T47D (cell line): ENCODE results near the gene SFSWAP.
A peak's percentile ranks its signal among the peaks of the same experiment; 100 is the strongest.

Experiments used
- DNase-seq, 2 experiments: peaks; one replicate each; pipeline versions ENCODE4 v3.0.0 to v3.0.0-alpha.2; 2011 to 2012; ENCODE audit warnings: low read depth in 1 of 2, low spot score in 1 of 2
- JUND ChIP-seq: IDR thresholded peaks from 2 replicates; pipeline ENCODE4 v1.6.1; 2012; ENCODE audit warnings: low read depth
- in situ Hi-C: cut with HindIII; loops from 2 replicates; pipeline ENCODE4 v1.10.0; 2016; ENCODE audit warnings: low sequenced_read_pairs, low pct_unique_long_range_greater_than_20kb

SFSWAP gene

DNA sequence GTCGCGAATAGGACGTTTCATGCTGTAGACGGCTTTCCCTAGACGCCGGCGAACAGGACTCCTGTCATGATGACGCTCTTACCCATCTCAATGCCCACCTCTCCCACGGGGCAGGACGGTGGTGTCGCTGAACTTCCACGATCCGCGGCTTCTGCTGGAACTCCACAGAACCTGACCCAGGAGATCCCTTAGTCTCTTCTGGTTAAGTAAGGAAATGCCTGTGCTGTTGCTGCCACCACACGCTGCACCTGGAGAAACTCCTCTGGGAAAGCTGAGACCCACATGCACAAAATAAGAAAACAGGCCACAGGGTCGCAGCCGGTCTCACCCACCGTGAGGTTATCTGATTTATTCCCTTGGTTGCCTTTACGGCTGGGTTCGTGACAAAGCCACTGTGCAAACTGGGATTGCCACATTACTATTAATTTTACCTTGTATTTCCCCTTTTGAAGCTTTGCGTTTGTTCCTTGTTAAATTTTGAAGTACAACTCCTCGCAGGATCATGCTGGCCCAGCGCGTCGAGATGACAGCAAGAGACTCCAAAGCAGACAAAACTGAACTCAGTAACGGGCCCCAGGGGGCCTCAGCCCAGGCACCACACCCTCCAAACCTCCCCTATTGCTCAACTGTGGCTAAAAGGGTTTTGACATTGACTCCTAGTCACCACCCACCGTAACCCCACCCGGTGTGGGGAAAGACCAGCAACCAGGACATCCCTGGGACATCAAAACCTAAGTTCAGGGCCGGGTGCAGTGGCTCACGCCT is 108.1 kb downstream of the SFSWAP start:
- no peak for TF ChIP-seq JUND
- no peak for DNase-seq
- in situ Hi-C loops: no loop called here

GRCh38 chr12:131824450-131824849 is 113.6 kb downstream of the SFSWAP start:
- DNase-seq: no peak
- no peak for TF ChIP-seq JUND
- in situ Hi-C loops: no loop called here

DNA sequence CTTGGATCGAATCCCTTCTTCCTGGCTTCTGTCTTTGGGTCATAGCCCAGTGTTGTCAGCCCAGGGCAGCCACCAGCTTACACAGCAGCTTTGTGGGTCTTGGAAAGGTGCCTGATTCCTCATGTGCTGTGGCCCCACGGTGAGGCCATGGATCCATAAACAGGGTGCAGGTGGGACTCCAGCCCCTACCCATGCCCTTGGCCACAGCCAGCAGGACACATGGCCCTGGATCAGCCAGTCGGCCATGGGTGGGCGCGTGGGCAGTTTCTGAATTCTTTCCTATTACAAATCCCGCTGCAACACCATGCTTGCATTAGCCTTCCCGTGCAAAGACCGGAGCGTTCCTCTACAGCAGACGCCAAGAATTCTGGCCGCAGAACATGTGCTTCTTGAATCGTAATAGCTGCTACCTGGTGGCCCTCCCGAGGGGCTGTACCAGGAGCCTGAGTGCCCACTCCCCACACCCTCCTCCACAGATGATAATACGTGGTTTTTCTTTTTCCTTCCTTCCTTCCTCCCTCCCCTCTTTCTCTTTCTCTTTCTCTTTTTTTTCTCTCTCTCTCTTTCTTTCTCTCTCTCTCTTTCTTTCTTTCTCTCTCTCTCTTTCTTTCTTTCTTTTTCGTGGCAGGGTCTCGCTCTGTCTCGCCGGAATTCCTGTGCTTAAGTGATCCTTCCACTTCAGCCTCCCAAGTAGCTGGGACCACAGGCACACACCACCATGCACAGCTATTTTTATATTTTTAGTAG is 114.4 kb downstream of the SFSWAP start:
- TF ChIP-seq JUND: no peak
- in situ Hi-C loops: no loop called here
- no peak for DNase-seq

- no peak for TF ChIP-seq JUND
- DNase-seq: no peak
- in situ Hi-C loops: no loop called here
Observed at GRCh38 chr12:131826097-131826928, 115.4 kb downstream of the SFSWAP start.

DNA sequence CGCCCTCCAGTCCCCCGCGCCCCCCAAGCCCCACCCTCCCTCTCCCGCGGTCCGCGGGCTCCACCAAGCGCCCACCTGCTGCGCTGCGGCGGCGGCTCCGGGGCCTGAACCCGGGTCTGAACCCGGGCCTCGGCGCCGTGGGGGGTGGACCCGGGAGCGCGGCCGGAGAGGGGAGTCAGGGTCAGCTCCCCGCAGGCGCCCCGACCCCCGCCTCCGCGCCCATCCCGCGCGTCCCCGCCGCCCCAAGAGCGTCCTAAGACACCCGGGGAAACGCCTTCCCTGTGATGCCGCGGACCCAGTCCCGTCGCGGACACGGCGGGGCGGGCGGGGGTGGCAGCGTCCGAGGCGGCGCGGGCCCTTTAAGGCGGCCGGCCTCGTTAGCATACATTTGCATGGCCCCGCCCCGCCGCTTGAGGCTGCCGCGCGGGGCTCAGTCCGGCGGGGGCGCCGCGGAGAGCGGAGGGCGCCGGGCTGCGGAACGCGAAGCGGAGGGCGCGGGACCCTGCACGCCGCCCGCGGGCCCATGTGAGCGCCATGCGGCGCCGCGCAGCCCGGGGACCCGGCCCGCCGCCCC is 117.2 kb downstream of the SFSWAP start, which contains the start of gene MMP17:
Gene MMP17, plus strand, starts transcription at position 433 of the 574 bp plus-strand sequence. Its CDS starts 102 bp downstream, at position 535.
- no peak for TF ChIP-seq JUND
- peak; percentile 69 to 85 for DNase-seq
- in situ Hi-C loops: no loop called here

- no peak for DNase-seq
- no peak for TF ChIP-seq JUND
- in situ Hi-C loops: no loop called here
Observed at GRCh38 chr12:131828671-131829355, 117.9 kb downstream of the SFSWAP start.

- TF ChIP-seq JUND: no peak
- DNase-seq: peak in 1 of 2 experiments; percentile 64
- in situ Hi-C loops: no loop called here
Observed at GRCh38 chr12:131829356-131829747, 118.5 kb downstream of the SFSWAP start.

DNA sequence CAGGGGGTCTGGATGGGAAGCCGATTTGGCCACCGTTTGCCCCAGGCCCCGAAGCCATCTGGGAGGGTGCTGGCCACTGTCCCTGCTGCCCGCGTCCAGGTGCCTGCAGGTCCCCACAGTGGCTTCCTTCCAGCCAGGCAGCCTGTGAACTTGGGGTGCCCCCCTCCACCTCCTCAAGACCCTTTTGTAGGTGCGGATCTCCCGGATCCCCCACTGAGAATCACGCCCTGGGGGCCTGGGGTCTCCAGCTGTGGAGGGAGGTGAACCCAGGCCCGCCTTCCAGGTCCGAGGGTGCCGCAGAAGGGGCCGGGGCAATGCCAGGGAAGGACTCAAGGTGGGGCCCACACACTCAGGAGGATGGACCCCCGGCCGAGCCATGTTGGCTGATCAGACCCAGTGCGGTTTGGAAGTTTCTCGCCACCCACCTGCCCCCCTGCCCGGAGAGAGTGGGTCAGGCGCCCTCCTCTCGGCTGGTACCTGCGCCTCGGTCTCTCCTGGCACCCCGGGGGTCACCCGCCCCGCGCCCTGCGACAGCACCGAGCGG is 119.0 kb downstream of the SFSWAP start:
- TF ChIP-seq JUND: no peak
- DNase-seq: no peak
- in situ Hi-C loops: no loop called here

DNA sequence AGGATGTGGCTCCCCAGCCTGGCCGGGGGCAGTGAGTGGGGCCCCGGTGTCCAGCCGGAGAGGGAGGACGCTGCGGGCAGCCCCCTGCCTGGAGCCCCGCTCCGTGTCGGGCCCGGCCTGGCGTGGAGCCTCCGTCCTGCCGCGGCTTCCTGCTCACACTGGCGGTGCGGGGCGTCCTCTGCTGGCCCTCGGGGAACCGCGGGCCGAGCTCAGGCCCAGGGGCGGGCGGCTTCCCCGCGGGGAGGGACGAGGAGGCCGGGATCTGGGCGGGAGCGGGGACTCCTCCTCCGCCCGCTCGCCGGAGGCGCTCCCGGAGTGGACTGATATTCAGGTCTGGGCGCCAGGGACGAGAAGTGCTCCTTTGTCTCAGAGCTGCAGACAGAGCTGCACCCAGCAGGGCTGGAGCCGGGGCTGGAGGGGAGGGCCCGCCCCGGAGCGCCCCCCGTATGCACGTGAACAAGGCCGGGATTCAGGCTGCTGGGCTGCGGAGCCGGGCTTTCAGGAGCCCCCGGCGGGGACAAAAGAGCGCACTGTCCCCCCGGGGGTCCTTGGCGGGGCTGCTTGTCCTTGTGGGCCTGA is 119.5 kb downstream of the SFSWAP start:
- no peak for TF ChIP-seq JUND
- in situ Hi-C loops: no loop called here
- peak; percentile 73 to 96 for DNase-seq

DNA sequence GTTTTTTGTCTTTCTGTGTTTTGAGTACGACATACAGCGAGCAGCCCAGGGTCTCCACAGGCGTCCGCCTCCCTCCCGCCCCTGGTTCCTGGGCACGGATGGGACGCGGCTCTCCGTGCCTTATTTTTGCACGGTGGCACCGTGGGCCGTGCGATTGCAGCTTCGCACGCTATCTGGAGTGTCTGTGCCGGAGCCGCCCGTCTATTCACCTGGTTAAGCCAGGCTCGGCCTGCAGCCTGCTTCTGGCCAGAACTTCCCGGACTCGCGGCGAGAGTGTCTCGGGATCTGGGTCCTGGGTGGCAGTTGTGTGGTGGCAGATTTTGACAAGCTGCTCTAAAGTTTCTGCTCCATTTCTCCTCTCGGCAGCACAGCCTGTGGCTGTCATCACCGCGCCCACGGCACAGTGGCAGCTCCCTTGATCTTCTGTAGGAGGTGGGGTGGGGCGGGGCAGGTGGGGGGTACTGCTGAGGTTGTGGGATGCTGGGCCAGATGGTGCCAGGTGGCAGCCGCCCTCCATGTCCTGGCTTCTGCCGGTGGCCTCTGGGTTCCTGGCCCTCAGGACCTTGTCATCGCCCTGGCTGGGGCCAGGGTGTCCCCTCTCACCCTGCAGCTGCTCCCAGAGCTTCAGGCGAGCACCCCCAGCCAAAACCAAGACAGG is 120.2 kb downstream of the SFSWAP start:
- DNase-seq: peak in 1 of 2 experiments; percentile 61
- in situ Hi-C loops: no loop called here

DNA sequence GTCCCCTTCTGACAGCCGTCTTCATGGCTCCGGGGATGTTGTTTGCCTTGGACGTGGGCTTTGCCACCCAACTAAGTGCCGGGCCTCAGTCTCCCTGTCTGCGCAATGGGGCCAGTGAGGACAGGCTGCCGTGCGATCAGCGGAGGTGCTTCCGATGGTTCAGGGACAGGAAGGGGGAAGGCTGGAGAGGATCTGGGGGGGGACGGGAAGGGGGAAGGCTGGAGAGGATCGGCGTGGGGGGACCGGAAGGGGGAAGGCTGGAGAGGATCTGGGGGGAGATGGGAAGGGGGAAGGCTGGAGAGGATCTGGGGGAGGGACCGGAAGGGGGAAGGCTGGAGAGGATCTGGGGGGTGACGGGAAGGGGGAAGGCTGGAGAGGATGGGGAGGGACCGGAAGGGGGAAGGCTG is 120.7 kb downstream of the SFSWAP start:
- in situ Hi-C loops: no loop called here
- DNase-seq: peak; percentile 41 to 92
- TF ChIP-seq JUND: no peak

More for the DNA sequence above, 120.2 kb downstream of the SFSWAP start:
- no peak for TF ChIP-seq JUND
